RWPE1 (cell line): ENCODE measurements around the gene RNF130.

ENCODE experiments used
- CTCF ChIA-PET: fragments of 350-600 bp; sonication (Branson Sonifier 250); formaldehyde crosslinking; extraction: SDS; loops from one replicate; lab custom pipeline; 2021; lab: Yijun Ruan, JAX
- POLR2A ChIA-PET: fragments of 400-600 bp; formaldehyde crosslinking; extraction: SDS; loops from one replicate; lab custom pipeline; 2020; ENCODE audit warnings: antibody characterized with exemption; ENCODE audit not compliant: low non-redundant PET; lab: Yijun Ruan, JAX
- DNase-seq: peaks from one replicate; pipeline ENCODE4 v3.0.0; 2012; ENCODE audit warnings: low spot score
- H3K27ac ChIP-seq: fragments of 450-650 bp; 2 replicates; pipeline ENCODE4 v1.5.1; 2017
- CTCF ChIP-seq: fragments of 450-650 bp; conservative IDR thresholded peaks from 2 replicates; pipeline ENCODE4 v1.5.1; 2017; ENCODE audit warnings: low read depth, mild to moderate bottlenecking

Gene RNF130

DNA sequence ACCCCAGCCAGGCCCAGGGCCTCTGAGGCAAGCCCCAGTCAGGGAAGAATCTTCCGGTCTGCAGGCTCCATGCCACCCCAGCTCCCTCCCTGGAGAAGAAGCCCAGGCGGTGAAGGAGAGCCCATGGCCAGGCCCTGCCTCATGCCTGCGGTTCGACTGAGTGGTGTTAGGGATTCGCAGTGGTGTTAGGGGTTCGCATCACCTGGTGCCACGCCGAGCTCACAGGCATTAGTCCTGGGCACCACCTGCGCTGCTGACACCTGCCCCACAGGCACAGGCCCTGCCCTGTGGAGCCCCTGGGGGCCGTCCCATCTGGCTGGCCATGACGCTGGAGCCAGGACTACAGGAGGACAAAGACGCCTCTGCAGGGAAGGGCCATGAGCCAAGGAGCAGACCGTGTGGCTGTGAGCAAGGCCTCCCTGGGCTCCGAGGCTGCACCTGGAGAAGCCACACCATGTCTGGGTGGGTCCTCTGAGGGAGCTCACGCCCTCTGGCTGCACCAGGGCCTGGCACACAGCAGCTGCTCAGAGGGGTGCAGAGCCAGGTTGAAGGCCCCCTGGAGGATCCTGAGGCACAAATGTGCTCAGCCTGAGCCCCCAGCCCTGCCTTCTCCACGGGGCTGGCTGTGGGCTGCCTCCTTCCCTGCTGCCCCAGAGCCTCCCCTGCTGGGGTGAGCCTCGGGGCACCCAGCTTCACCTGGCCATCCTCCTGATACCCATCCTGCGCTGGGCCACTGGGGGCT is 27.6 kb upstream of the RNF130 start:
- ChIA-PET POLR2A (no interaction called here), CTCF (interaction anchor here (0.6 kb wide), 1 partner anchor 273 kb away, joined by 4 read pairs; no protein-coding TSS in a partner anchor)
- DNase-seq, result no peak
- no peak overlapping the region for H3K27ac ChIP-seq
- no peak for TF ChIP-seq CTCF

DNA sequence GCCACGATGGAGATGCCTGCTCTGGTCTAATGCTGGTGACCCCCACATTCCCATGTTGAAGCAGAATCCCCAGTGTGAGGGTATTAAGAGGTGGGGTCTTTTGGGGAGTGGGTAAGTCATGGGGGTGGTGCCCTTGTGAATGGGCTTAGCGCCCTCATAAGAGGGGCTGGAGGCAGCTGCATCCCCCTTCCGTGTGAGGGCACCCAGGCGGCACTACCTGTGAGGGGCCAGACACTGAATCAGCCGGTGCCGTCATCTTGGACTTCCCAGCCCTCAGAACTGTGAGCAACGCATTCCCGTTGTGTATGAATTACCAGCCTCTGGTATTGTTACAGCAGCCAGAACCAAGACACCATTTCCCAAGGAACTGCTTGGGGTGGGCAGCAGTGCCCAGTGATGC is 27.0 kb upstream of the RNF130 start:
- CTCF ChIA-PET, result no interaction called here

DNA sequence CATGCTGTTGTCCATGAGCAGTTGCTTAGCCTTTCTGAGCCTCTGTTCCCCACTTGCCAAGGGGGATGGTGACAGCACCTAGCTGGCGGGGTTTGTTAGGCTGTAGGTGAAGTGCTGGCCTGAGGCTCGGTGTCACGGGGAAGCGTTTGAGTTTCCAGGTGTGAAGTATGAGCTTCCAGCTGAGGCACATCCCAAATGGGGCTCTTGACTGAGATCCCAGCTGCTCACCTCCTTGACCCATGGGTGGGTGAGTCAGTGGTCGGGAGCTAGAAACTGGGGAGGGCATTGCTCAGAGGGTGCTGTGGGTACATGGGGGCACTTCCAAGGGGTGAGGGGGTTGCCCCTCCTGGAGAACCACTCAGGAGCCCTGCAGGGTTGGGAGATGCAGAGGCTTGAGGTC is 26.4 kb upstream of the RNF130 start:
- DNase-seq, result no peak
- H3K27ac ChIP-seq, result no peak overlapping the region
- ChIA-PET CTCF (no interaction called here), POLR2A (no interaction called here)
- no peak for TF ChIP-seq CTCF

More for the DNA sequence above, 27.0 kb upstream of the RNF130 start:
- no peak overlapping the region for H3K27ac ChIP-seq
- TF ChIP-seq CTCF, result no peak
- DNase-seq, result no peak
- POLR2A ChIA-PET, result no interaction called here

- ChIA-PET CTCF (interaction anchor here (0.7 kb wide), 1 partner anchor 95 kb away, joined by 3 read pairs; no protein-coding TSS in a partner anchor), POLR2A (no interaction called here)
- no peak overlapping the region for H3K27ac ChIP-seq
- TF ChIP-seq CTCF, result no peak
- DNase-seq, result no peak
Observed at GRCh38 chr5:180097163-180097894, 25.8 kb upstream of the RNF130 start.

DNA sequence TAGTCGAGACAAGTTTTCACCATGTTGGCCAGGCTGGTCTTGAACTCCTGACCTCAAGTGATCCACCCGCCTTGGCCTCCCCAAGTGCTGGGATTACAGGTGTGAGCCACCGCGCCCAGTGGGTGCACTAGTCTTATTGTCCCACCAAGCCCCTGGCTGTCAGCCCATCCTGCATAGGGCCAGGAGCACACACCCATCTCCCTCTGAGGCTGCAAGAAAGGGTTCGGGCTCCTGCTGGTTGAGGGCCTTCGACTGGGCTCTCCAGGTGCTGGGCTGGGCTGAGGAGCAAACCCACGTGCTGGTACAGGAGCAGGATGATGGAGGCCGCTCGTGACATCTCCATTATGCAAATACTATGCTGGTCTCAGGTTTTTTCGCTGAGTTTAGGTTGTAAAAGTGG is 25.1 kb upstream of the RNF130 start:
- no peak overlapping the region for H3K27ac ChIP-seq
- no peak for DNase-seq
- CTCF ChIA-PET, result interaction anchor here (0.6 to 0.7 kb wide), 2 partner anchors 84 to 94 kb away, joined by 3 read pairs; no protein-coding TSS in a partner anchor
- no peak for TF ChIP-seq CTCF
- POLR2A ChIA-PET, result no interaction called here

GRCh38 chr5:180095545-180095944 is 24.0 kb upstream of the RNF130 start:
- no peak for DNase-seq
- TF ChIP-seq CTCF, result no peak
- ChIA-PET POLR2A (no interaction called here), CTCF (no interaction called here)
- H3K27ac ChIP-seq, result no peak overlapping the region
